Globus pallidus (tissue), 1 donor: ENCODE results near the gene DENND4B.

ENCODE experiments used
- DNase-seq: peaks from one replicate; pipeline ENCODE4 v3.0.0-alpha.2; 2015; ENCODE audit warnings: low spot score

The DENND4B gene

DNA sequence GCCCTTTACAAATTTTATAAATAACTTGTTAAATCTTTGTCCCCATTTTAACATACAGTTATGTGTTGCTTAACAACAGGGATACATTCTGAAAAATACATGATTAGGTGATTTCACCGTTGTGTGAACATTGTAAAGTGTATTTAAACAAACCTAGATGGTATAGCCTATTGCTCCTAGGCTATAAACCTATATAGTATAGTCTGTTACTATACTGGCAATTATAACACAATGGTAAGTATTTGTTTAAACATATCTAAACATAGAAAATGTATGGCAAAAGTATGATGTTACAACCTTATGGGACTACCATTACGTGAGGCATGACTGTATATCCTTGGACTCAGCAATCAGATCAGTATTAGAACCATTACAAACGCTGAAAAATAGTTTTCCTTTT is 60.4 kb downstream of the DENND4B start:
- no peak for DNase-seq

DNA sequence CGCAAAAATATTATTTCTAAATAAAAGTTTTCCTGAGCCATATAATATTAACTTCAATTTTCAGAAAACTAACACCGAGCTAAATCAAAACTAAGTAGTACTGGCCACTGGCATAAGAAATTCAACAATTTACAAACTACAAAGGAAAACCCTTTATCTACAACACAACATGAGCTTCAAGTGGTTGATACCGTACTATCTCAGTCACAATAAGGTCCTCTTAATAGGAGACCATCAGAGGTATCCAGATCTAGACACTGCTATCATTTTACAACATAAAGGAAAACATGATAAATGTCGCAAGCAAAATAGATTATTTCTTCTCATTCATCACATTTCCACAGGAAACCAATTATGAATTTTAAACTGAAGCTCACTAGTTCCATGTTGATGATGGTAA is 63.3 kb downstream of the DENND4B start:
- DNase-seq = no peak

DNA sequence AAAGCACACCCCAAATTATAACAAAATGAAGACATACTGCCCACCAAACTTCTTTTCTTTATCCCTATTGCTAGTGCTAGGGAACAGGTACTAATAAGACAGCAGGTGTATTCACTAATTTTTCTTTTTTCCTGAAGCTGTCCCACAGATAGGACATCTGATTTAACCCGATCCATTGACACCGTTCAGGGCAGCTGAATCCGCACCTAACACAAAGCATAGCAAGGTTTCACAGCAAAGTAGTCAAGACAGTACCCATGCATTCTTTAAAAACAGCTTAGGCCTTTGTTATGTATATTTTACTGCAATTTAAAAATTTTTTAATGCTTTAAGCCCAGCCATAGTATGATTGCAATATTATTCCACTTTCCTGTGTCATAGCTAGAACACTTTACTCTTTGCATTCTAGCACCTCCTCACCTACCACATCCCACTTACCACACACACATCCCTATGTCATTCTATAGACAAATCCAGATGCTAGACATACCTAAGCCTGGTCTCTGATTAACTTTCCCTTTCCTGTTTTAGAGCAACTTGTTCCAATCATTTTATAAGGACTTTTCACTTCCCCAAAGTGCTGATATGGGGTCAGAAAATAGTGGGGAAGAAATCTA is 64.1 kb downstream of the DENND4B start:
- no peak for DNase-seq

DNA sequence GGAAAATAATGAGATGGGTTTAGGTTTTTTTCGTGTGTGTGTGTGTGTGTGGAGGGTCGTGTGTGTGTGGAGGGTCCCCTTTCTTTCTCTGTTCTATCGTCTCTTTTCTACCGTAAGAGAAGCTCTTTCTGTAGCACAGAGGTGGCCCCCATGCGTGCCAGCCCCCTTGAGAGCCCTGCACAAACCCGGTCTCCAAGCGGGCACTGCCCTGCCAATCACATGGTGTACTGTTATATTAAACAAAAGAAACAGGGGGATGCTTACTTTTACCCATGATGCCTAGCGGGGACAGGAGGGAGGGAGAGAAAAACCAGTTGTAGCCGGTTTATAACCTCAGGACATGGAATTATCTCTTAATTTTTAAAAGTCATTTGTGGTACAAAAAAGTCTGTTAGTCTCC is 64.8 kb downstream of the DENND4B start:
- DNase-seq = peak; percentile 19

DNA sequence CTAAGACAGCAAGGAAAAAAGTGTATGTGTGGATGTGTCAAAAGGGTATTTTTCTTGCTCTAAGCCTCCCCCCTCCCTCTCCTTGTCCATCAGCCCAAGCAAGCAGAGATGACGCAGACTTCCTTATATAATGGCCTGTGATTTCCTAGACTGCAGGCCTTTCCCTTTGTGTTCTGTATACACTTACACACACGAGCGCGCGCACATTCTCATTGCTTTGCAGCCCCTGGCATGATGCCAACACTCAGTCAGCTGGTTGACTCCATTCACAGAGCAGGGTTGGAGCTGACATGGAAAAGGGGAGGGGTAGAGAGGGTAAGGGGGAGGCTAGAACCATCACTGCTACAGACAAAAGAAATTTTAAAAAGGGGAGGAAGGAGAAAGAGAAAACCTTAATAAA is 65.6 kb downstream of the DENND4B start:
- peak; percentile 95 for DNase-seq

DNA sequence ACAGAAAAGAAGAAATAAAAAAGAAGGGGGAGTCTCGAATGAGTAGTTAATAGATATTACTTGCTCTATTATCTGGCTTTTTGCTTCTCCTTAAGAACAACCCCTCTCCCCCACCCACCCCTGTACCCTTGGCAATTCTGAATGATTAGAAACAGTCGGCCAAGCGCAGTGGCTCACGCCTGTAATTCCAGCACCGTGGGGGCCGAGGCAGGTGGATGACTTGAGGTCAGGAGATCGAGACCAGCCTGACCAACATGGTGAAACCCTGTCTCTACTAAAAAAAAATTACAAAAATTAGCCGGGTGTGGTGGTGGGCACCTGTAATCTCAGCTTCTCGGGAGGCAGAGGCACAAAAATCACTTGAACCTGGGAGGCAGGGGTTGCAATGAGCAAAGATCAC is 66.5 kb downstream of the DENND4B start:
- no peak for DNase-seq
